ENCODE data around the gene TMEM86B.
"Not testable (repeated sequence)": the region's sequence is repeated elsewhere in the genome, so short reads cannot be mapped to it uniquely, and the experiment has no call there.

The TMEM86B gene

GRCh38 chr19:55225415-55225958, 3.1 kb downstream of the TMEM86B start:
- Histone ChIP-seq H3K36me3 (ENCODE audit: insufficient read depth, low read length) (no peaks in the 10 kb centered on the region; the same call in 1 of the 2 replicates), H3K9ac (ENCODE audit: low read depth, low read length) (no peak overlapping the region), H3K4me1 (ENCODE audit: insufficient read depth, low read length) (no peaks in the 10 kb centered on the region), H3K9me3 (ENCODE audit: control insufficient read depth, insufficient read depth, low read length) (no peaks in the 10 kb centered on the region)

GRCh38 chr19:55224679-55225414, 3.7 kb downstream of the TMEM86B start:
- not testable (repeated sequence) for H3K9ac ChIP-seq (ENCODE audit: low read depth, low read length); H3K36me3 ChIP-seq (ENCODE audit: insufficient read depth, low read length); H3K9me3 ChIP-seq (ENCODE audit: control insufficient read depth, insufficient read depth, low read length); H3K4me1 ChIP-seq (ENCODE audit: insufficient read depth, low read length)

GRCh38 chr19:55224038-55224665, 4.4 kb downstream of the TMEM86B start:
- no peak overlapping the region for H3K9ac ChIP-seq (ENCODE audit: low read depth, low read length)
- H3K36me3 ChIP-seq (ENCODE audit: insufficient read depth, low read length), result no peaks in the 10 kb centered on the region
- no peaks in the 10 kb centered on the region for H3K9me3 ChIP-seq (ENCODE audit: control insufficient read depth, insufficient read depth, low read length)

GRCh38 chr19:55223291-55224037, 5.1 kb downstream of the TMEM86B start:
- Histone ChIP-seq H3K4me1 (ENCODE audit: insufficient read depth, low read length) (no peaks in the 10 kb centered on the region), H3K36me3 (ENCODE audit: insufficient read depth, low read length) (no peaks in the 10 kb centered on the region), H3K9ac (ENCODE audit: low read depth, low read length) (no peak overlapping the region), H3K9me3 (ENCODE audit: control insufficient read depth, insufficient read depth, low read length) (no peaks in the 10 kb centered on the region)

More at GRCh38 chr19:55224038-55224665, 4.4 kb downstream of the TMEM86B start:
- H3K4me1 ChIP-seq (ENCODE audit: insufficient read depth, low read length), result no peaks in the 10 kb centered on the region

- no peaks in the 10 kb centered on the region for H3K36me3 ChIP-seq (ENCODE audit: insufficient read depth, low read length)
- H3K9ac ChIP-seq (ENCODE audit: low read depth, low read length), result no peak overlapping the region
- H3K4me1 ChIP-seq (ENCODE audit: insufficient read depth, low read length), result no peaks in the 10 kb centered on the region
- H3K9me3 ChIP-seq (ENCODE audit: control insufficient read depth, insufficient read depth, low read length), result no peaks in the 10 kb centered on the region
Observed at GRCh38 chr19:55220525-55220924, 8.0 kb downstream of the TMEM86B start.

- H3K9ac ChIP-seq (ENCODE audit: low read depth, low read length), result peak overlapping the region; percentile 60
- no peaks in the 10 kb centered on the region for H3K4me1 ChIP-seq (ENCODE audit: insufficient read depth, low read length)
- no peaks in the 10 kb centered on the region for H3K36me3 ChIP-seq (ENCODE audit: insufficient read depth, low read length)
- peaks cover 6% of the 10 kb centered on the region for H3K9me3 ChIP-seq (ENCODE audit: control insufficient read depth, insufficient read depth, low read length)
Observed at GRCh38 chr19:55216461-55217198, 11.9 kb downstream of the TMEM86B start.

GRCh38 chr19:55213547-55213946, 15.0 kb downstream of the TMEM86B start:
- Histone ChIP-seq H3K9ac (ENCODE audit: low read depth, low read length) (no peak overlapping the region), H3K36me3 (ENCODE audit: insufficient read depth, low read length) (no peaks in the 10 kb centered on the region), H3K9me3 (ENCODE audit: control insufficient read depth, insufficient read depth, low read length) (peaks cover 6% of the 10 kb centered on the region), H3K4me1 (ENCODE audit: insufficient read depth, low read length) (peaks cover 6% of the 10 kb centered on the region; the same call in 1 of the 2 replicates)

- no peak overlapping the region for H3K9ac ChIP-seq (ENCODE audit: low read depth, low read length)
- H3K9me3 ChIP-seq (ENCODE audit: control insufficient read depth, insufficient read depth, low read length), result peaks cover 6% of the 10 kb centered on the region
- H3K36me3 ChIP-seq (ENCODE audit: insufficient read depth, low read length), result no peaks in the 10 kb centered on the region
- peaks cover 6% of the 10 kb centered on the region; the same call in 1 of the 2 replicates for H3K4me1 ChIP-seq (ENCODE audit: insufficient read depth, low read length)
Observed at GRCh38 chr19:55212447-55212846, 16.1 kb downstream of the TMEM86B start.

GRCh38 chr19:55209693-55210472, 18.7 kb downstream of the TMEM86B start:
- H3K9ac ChIP-seq (ENCODE audit: low read depth, low read length), result no peak overlapping the region
- no peaks in the 10 kb centered on the region for H3K36me3 ChIP-seq (ENCODE audit: insufficient read depth, low read length)
- H3K9me3 ChIP-seq (ENCODE audit: control insufficient read depth, insufficient read depth, low read length), result peaks cover 6% of the 10 kb centered on the region
- H3K4me1 ChIP-seq (ENCODE audit: insufficient read depth, low read length), result peaks cover 6% of the 10 kb centered on the region; the same call in 1 of the 2 replicates

- Histone ChIP-seq H3K9me3 (ENCODE audit: control insufficient read depth, insufficient read depth, low read length) (peaks cover 6% of the 10 kb centered on the region), H3K9ac (ENCODE audit: low read depth, low read length) (no peak within 1 kb of the TSS), H3K36me3 (ENCODE audit: insufficient read depth, low read length) (no peaks in the 10 kb centered on the region), H3K4me1 (ENCODE audit: insufficient read depth, low read length) (peaks cover 6% of the 10 kb centered on the region; the same call in 1 of the 2 replicates)
Observed at GRCh38 chr19:55208880-55209692, 19.5 kb downstream of the TMEM86B start, which contains the start of gene PTPRH. PTPRH (minus strand) TSS chr19:55209501; CDS start chr19:55209433, 68 bp downstream.

- H3K9ac ChIP-seq (ENCODE audit: low read depth, low read length), result peak overlapping the region; percentile 62
- peaks cover 6% of the 10 kb centered on the region; the same call in 1 of the 2 replicates for H3K4me1 ChIP-seq (ENCODE audit: insufficient read depth, low read length)
- no peaks in the 10 kb centered on the region for H3K36me3 ChIP-seq (ENCODE audit: insufficient read depth, low read length)
- H3K9me3 ChIP-seq (ENCODE audit: control insufficient read depth, insufficient read depth, low read length), result no peaks in the 10 kb centered on the region
Observed at GRCh38 chr19:55206664-55207500, 21.7 kb downstream of the TMEM86B start.

GRCh38 chr19:55202199-55202598, 26.4 kb downstream of the TMEM86B start:
- not testable (repeated sequence) for H3K9ac ChIP-seq (ENCODE audit: low read depth, low read length); H3K4me1 ChIP-seq (ENCODE audit: insufficient read depth, low read length); H3K9me3 ChIP-seq (ENCODE audit: control insufficient read depth, insufficient read depth, low read length); H3K36me3 ChIP-seq (ENCODE audit: insufficient read depth, low read length)
